A549 (cell line): Measurements from ENCODE around the gene CDC27. TPM values are rescaled to one million over a fixed set of nuclear protein-coding genes. Genes with fewer than 3 reads are reported as not detected.

Experiments used
- ATAC-seq, 2 experiments: fragments of 200-7000 bp in 1 of 2; fragments of >200 bp in 1 of 2; cut with Nextera tagmentation in 1 of 2; cut with Tn5 transposase in 1 of 2; 3 replicates each; pipeline versions ENCODE4 v1.8.0 to v1.9.1; 2018 to 2020; ENCODE audit warnings: mild to moderate bottlenecking in 1 of 2, moderate library complexity in 1 of 2
- CTCF ChIA-PET: fragments of 300-600 bp; sonication (Branson Sonifier 250); formaldehyde crosslinking; extraction: SDS; loops from one replicate; lab custom pipeline; 2021; ENCODE audit warnings: antibody characterized with exemption, inconsistent platforms; lab: Yijun Ruan, JAX
- POLR2A ChIA-PET: fragments of 350-600 bp; formaldehyde crosslinking; extraction: SDS; loops from one replicate; lab custom pipeline; 2021; ENCODE audit warnings: antibody characterized with exemption, inconsistent platforms; lab: Yijun Ruan, JAX
- DNase-seq, 2 experiments: peaks; one replicate each; pipeline versions ENCODE4 v3.0.0 to v3.0.0-alpha.2; 2011 to 2016; ENCODE audit warnings: low read depth in 1 of 2, low spot score in 1 of 2
- FAIRE-seq: peaks from 2 replicates; lab custom pipeline; 2011; peaks lifted over from hg19 to GRCh38; lab: Jason Lieb, UNC
- H3K27ac ChIP-seq, 2 experiments: fragments of >200 bp; sonication (Bioruptor Twin); formaldehyde crosslinking; 3 replicates each; pipeline ENCODE4 v1.5.1; 2016 to 2017
- H3K4me1 ChIP-seq: fragments of >200 bp; sonication (Bioruptor Twin); formaldehyde crosslinking; 3 replicates; pipeline ENCODE4 v1.6.1; 2016
- H3K4me2 ChIP-seq: fragments of >200 bp; sonication (Bioruptor Twin); formaldehyde crosslinking; 3 replicates; pipeline ENCODE4 v1.6.1; 2016
- H3K4me3 ChIP-seq: fragments of >200 bp; sonication (Bioruptor Twin); formaldehyde crosslinking; 3 replicates; pipeline ENCODE4 v1.5.1; 2016
- H3K9me3 ChIP-seq: fragments of >200 bp; sonication (Bioruptor Twin); formaldehyde crosslinking; 3 replicates; pipeline ENCODE4 v1.6.1; 2016
- CBX8 ChIP-seq: fragments of 200-600 bp; sonication (generic); IDR thresholded peaks from 2 replicates; pipeline ENCODE4 v1.6.1; 2016
- CEBPB ChIP-seq, 2 experiments: fragments of >200 bp in 1 of 2; sonication (Bioruptor Twin) in 1 of 2; formaldehyde crosslinking in 1 of 2; IDR thresholded peaks; 2 replicates each; pipeline ENCODE4 v1.6.1; 2012 to 2016
- CHD2 ChIP-seq: fragments of 150-350 bp; IDR thresholded peaks from 2 replicates; pipeline ENCODE4 v1.6.1; 2014; ENCODE audit warnings: low read length; ENCODE audit not compliant: partially characterized antibody
- EHMT2 ChIP-seq: fragments of 200-600 bp; sonication (generic); IDR thresholded peaks from 2 replicates; pipeline ENCODE4 v1.6.1; 2016; ENCODE audit warnings: antibody characterized with exemption, low read depth, mild to moderate bottlenecking, moderate library complexity
- ESRRA ChIP-seq: fragments of 150-350 bp; IDR thresholded peaks from 2 replicates; pipeline ENCODE4 v1.6.1; 2014; ENCODE audit warnings: mild to moderate bottlenecking, low read length, borderline replicate concordance
- FOSB ChIP-seq: fragments of 250-450 bp; sonication (Bioruptor Pico); IDR thresholded peaks from 2 replicates; pipeline ENCODE4 v1.5.0; 2020; ENCODE audit warnings: mild to moderate bottlenecking, moderate library complexity
- FOXS1 ChIP-seq: fragments of 250-450 bp; sonication (Bioruptor Pico); IDR thresholded peaks from 2 replicates; pipeline ENCODE4 v1.5.0; 2020; ENCODE audit warnings: mild to moderate bottlenecking, moderate library complexity
- HEYL ChIP-seq: fragments of 250-450 bp; sonication (Bioruptor Pico); IDR thresholded peaks from 2 replicates; pipeline ENCODE4 v1.8.0; 2021; ENCODE audit warnings: mild to moderate bottlenecking, moderate library complexity
- HOXA7 ChIP-seq: fragments of 250-450 bp; sonication (Bioruptor Pico); IDR thresholded peaks from 2 replicates; pipeline ENCODE4 v1.5.0; 2020; ENCODE audit warnings: mild to moderate bottlenecking, moderate library complexity
- HOXB13 ChIP-seq: fragments of 250-450 bp; sonication (Bioruptor Pico); IDR thresholded peaks from 2 replicates; pipeline ENCODE4 v1.5.0; 2020; ENCODE audit warnings: low read depth, mild to moderate bottlenecking, moderate library complexity
- HOXB5 ChIP-seq: fragments of 250-450 bp; sonication (Bioruptor Pico); IDR thresholded peaks from 2 replicates; pipeline ENCODE4 v1.5.0; 2020; ENCODE audit warnings: mild to moderate bottlenecking, moderate library complexity
- KDM5A ChIP-seq: fragments of 200-600 bp; sonication (generic); IDR thresholded peaks from 2 replicates; pipeline ENCODE4 v1.6.1; 2016; ENCODE audit warnings: antibody characterized with exemption, mild to moderate bottlenecking
- MYC ChIP-seq: IDR thresholded peaks from 2 replicates; pipeline ENCODE4 v1.6.1; 2012; ENCODE audit warnings: mild to moderate bottlenecking, inconsistent platforms, low read length, improper control_type of control experiment, borderline replicate concordance
- NPAS2 ChIP-seq: fragments of 250-450 bp; sonication (Bioruptor Pico); IDR thresholded peaks from 2 replicates; pipeline ENCODE4 v1.8.0; 2022; ENCODE audit warnings: mild to moderate bottlenecking, moderate library complexity, borderline replicate concordance
- NR3C1 ChIP-seq: fragments of >200 bp; sonication (Bioruptor Twin); formaldehyde crosslinking; IDR thresholded peaks from 3 replicates; pipeline ENCODE4 v1.6.1; 2017
- POLR2AphosphoS2 ChIP-seq: conservative IDR thresholded peaks from 2 replicates; pipeline ENCODE4 v1.6.1; 2012; ENCODE audit warnings: low read length, improper control_type of control experiment, inconsistent platforms
- RAD21 ChIP-seq, 2 experiments: fragments of >200 bp in 1 of 2; sonication (Bioruptor Twin) in 1 of 2; formaldehyde crosslinking in 1 of 2; IDR thresholded peaks in 1 of 2; conservative IDR thresholded peaks in 1 of 2; 2 replicates in 1 of 2; 3 replicates in 1 of 2; pipeline ENCODE4 v1.6.1; 2012 to 2018; ENCODE audit warnings: inconsistent platforms in 1 of 2
- RCOR1 ChIP-seq: fragments of 150-350 bp; IDR thresholded peaks from 2 replicates; pipeline ENCODE4 v1.6.1; 2014; ENCODE audit warnings: antibody characterized with exemption, low read length, low read depth
- SMC3 ChIP-seq: fragments of >200 bp; sonication (Bioruptor Twin); formaldehyde crosslinking; IDR thresholded peaks from 3 replicates; pipeline ENCODE4 v1.6.1; 2018; ENCODE audit warnings: inconsistent platforms
- SREBF2 ChIP-seq: fragments of 450-650 bp; IDR thresholded peaks from 2 replicates; pipeline ENCODE4 v1.6.1; 2014; ENCODE audit warnings: mild to moderate bottlenecking, moderate library complexity
- TFCP2L1 ChIP-seq: fragments of 250-450 bp; sonication (Bioruptor Pico); IDR thresholded peaks from 2 replicates; pipeline ENCODE4 v1.5.0; 2021; ENCODE audit warnings: mild to moderate bottlenecking
- ZFP36 ChIP-seq: fragments of 450-650 bp; IDR thresholded peaks from 2 replicates; pipeline ENCODE4 v1.6.1; 2014; ENCODE audit warnings: borderline replicate concordance; ENCODE audit not compliant: partially characterized antibody
- ZSCAN20 ChIP-seq: fragments of 250-450 bp; sonication (Bioruptor Pico); IDR thresholded peaks from 2 replicates; pipeline ENCODE4 v1.8.0; 2022; ENCODE audit warnings: mild to moderate bottlenecking, moderate library complexity
- WGBS: methylation state at CpG from one replicate; pipeline ENCODE4 v1.1.6; 2017; ENCODE audit errors: missing lambda C conversion rate; 5-methylcytosine and 5-hydroxymethylcytosine counted together
- polyA plus RNA-seq, 4 experiments: library from polyadenylated mRNA; depleted of rRNA in 3 of 4; stranded (reverse); fragments of >200 nt; fragmentation: RNase III in 1 of 4; extraction: RNeasy Plus Mini Kit Qiagen cat#74134 plus additional on column Dnase treatment in 1 of 4; gene quantifications; 2 replicates in 3 of 4; 3 replicates in 1 of 4; pipeline ENCODE4 v1.2.3, GENCODE V29; 2011 to 2017
- TF ChIP-seq, protein P1 (sequence below): IDR thresholded peaks from 2 replicates; pipeline ENCODE4 v1.6.1; 2012
- TF ChIP-seq, protein P2 (sequence below): fragments of >200 bp; sonication (Bioruptor Twin); formaldehyde crosslinking; IDR thresholded peaks from 3 replicates; pipeline ENCODE4 v1.5.1; 2016
- TF ChIP-seq, protein P3 (sequence below): fragments of 200-600 bp; sonication (generic); IDR thresholded peaks from 2 replicates; pipeline ENCODE4 v1.6.1; 2016; ENCODE audit warnings: antibody characterized with exemption, mild to moderate bottlenecking, moderate library complexity
- TF ChIP-seq, protein P4 (sequence below): IDR thresholded peaks from 2 replicates; pipeline ENCODE4 v1.6.1; 2012; ENCODE audit warnings: low read depth, borderline replicate concordance
- TF ChIP-seq, protein P5 (sequence below): fragments of >200 bp; sonication (Bioruptor Twin); formaldehyde crosslinking; IDR thresholded peaks from 3 replicates; pipeline ENCODE4 v1.6.1; 2016

The CDC27 gene
- polyA plus RNA-seq, 2 of the 4 experiments (the other 2 are of a cell fraction) = 88.0 to 150 TPM

DNA sequence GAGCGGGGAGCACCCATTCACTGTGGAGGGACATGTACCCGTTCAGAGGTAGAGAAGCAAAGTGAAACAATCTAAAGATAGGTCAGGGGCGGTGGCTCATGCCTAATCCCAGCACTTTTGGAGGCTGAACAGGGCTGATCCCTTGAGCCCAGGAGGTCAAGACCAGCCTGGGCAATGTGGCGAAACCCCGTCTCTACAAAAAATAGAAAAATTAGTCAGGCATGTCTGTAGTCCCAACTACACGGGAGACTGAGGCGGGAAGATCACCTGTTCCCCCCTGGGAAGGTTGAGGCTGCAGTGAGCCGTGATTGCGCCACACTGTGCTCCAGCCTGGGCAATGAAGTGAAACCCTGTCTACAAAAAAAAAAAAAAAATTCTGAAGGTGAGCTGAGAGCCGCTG, 41.8 kb upstream of the CDC27 start:
- FAIRE-seq (no peak), DNase-seq (no peak), ATAC-seq (no peak)
- H3K27ac ChIP-seq = 0 out of 6 replicates have a peak overlapping the region, but pooled peaks of 1 of the 2 experiments have one; percentile 69
- TF ChIP-seq ZSCAN20 (no peak), ZFP36 (no peak), CEBPB (IDR thresholded peaks at IDR 0.05) (peak; percentile 40 to 41; a peak in 2 of 4 replicates)
- WGBS = 80% methylated on average over 10 of the region's 10 CpGs
- CTCF ChIA-PET = interaction anchor here (0.6 to 8.7 kb wide), 24 partner anchors 12 to 479 kb away, joined by 3 to 204 read pairs (median 4); partner anchors contain the start of genes EFCAB13 and MYL4
- H3K4me1 ChIP-seq = peaks cover 8% of the 10 kb centered on the region; the same call in 2 of the 3 replicates
- H3K9me3 ChIP-seq = no peaks in the 10 kb centered on the region
- H3K4me3 ChIP-seq = no peak overlapping the region
- H3K4me2 ChIP-seq = 0 out of 3 replicates have a peak overlapping the region, but pooled peaks have one; percentile 67
- POLR2A ChIA-PET = no interaction called here

DNA sequence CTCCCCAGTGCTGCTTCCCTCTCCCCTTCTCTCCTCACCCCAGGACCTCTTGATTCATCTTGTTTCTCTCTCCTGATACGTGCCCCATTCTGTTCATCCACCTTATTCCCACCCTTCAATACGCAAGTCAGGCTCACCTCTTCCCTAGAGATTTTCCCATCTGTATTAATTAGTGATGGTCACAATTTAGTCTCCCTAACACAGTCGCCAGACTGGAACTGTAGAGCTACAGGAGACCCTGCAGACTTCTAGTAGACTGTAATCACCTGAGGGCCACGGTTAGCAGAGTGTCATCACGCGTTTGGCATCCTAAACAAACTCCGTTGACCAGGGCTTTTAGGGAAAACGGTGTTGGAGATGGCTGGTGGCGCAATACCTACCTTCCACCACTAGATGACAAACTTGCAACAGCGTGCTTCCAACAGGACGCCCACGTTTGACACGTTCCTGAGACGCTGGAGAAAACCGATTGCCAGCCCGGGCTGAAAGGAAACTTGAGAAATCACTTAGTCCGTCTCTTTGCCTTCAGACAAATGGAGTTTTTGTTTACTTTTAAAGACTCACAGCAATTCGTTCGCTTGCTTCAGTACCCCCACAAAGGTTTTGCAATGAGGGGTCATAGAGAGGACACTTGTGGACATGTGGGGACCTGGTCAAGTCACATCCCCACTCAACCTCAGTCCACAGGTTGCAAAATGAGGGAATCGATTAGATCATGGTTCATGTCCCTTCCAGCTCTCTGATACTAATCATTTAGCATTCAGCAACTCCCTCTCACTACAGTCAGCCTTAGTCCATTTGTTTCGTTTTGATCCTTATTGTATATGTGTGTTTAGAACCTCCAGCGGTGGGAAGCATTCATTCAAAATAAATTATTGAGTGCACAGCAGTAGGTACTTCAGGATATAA, 40.7 kb upstream of the CDC27 start:
- POLR2A ChIA-PET = interaction anchor here (1.4 kb wide), 1 partner anchor 94 kb away, joined by 4 read pairs; the partner anchor contains the start of gene EFCAB13
- Histone ChIP-seq H3K9me3 (no peaks in the 10 kb centered on the region), H3K27ac (peak overlapping the region; percentile 15 to 69; a peak in 3 of 6 replicates), H3K4me3 (peak overlapping the region; percentile 15; the same call in 1 of the 3 replicates), H3K4me2 (peak overlapping the region; percentile 67), H3K4me1 (peaks cover 18% of the 10 kb centered on the region)
- ATAC-seq (peak; percentile 94 to 95), DNase-seq (peak; percentile 92 to 96), FAIRE-seq (peak; percentile 86)
- CTCF ChIA-PET = interaction anchor here (0.6 to 8.7 kb wide), 43 partner anchors 8 to 560 kb away, joined by 3 to 204 read pairs (median 4); partner anchors contain the start of genes CDC27, EFCAB13, ITGB3 and MYL4
- WGBS = 16% methylated on average over 22 of the region's 22 CpGs
- TF ChIP-seq SREBF2 (no peak), KDM5A (no peak), POLR2AphosphoS2 (no peak), HEYL (no peak), TFCP2L1 (no peak), MYC (peak; percentile 70), NPAS2 (no peak), HOXB5 (CRISPR knock-in tag) (no peak), RAD21 (conservative IDR thresholded peaks at IDR 0.05 in 1 of 2, IDR thresholded peaks at IDR 0.05 in 1 of 2) (peak; percentile 99), FOXS1 (CRISPR knock-in tag) (no peak), SMC3 (peak; percentile 98), CBX8 (no peak), FOSB (CRISPR knock-in tag) (no peak), HOXB13 (no peak), CEBPB (IDR thresholded peaks at IDR 0.05) (peak in 1 of 2 experiments; percentile 93; a peak in 2 of 4 replicates), EHMT2 (no peak), ZSCAN20 (no peak), CHD2 (no peak), NR3C1 (no peak), RCOR1 (no peak), HOXA7 (CRISPR knock-in tag) (no peak), ESRRA (no peak)
- TF ChIP-seq, protein P1, sequence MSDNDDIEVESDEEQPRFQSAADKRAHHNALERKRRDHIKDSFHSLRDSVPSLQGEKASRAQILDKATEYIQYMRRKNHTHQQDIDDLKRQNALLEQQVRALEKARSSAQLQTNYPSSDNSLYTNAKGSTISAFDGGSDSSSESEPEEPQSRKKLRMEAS = peak; percentile 95
- TF ChIP-seq, protein P2, sequence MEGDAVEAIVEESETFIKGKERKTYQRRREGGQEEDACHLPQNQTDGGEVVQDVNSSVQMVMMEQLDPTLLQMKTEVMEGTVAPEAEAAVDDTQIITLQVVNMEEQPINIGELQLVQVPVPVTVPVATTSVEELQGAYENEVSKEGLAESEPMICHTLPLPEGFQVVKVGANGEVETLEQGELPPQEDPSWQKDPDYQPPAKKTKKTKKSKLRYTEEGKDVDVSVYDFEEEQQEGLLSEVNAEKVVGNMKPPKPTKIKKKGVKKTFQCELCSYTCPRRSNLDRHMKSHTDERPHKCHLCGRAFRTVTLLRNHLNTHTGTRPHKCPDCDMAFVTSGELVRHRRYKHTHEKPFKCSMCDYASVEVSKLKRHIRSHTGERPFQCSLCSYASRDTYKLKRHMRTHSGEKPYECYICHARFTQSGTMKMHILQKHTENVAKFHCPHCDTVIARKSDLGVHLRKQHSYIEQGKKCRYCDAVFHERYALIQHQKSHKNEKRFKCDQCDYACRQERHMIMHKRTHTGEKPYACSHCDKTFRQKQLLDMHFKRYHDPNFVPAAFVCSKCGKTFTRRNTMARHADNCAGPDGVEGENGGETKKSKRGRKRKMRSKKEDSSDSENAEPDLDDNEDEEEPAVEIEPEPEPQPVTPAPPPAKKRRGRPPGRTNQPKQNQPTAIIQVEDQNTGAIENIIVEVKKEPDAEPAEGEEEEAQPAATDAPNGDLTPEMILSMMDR = peak; percentile 98
- TF ChIP-seq, protein P3, sequence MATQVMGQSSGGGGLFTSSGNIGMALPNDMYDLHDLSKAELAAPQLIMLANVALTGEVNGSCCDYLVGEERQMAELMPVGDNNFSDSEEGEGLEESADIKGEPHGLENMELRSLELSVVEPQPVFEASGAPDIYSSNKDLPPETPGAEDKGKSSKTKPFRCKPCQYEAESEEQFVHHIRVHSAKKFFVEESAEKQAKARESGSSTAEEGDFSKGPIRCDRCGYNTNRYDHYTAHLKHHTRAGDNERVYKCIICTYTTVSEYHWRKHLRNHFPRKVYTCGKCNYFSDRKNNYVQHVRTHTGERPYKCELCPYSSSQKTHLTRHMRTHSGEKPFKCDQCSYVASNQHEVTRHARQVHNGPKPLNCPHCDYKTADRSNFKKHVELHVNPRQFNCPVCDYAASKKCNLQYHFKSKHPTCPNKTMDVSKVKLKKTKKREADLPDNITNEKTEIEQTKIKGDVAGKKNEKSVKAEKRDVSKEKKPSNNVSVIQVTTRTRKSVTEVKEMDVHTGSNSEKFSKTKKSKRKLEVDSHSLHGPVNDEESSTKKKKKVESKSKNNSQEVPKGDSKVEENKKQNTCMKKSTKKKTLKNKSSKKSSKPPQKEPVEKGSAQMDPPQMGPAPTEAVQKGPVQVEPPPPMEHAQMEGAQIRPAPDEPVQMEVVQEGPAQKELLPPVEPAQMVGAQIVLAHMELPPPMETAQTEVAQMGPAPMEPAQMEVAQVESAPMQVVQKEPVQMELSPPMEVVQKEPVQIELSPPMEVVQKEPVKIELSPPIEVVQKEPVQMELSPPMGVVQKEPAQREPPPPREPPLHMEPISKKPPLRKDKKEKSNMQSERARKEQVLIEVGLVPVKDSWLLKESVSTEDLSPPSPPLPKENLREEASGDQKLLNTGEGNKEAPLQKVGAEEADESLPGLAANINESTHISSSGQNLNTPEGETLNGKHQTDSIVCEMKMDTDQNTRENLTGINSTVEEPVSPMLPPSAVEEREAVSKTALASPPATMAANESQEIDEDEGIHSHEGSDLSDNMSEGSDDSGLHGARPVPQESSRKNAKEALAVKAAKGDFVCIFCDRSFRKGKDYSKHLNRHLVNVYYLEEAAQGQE = no peak
- TF ChIP-seq, protein P4, sequence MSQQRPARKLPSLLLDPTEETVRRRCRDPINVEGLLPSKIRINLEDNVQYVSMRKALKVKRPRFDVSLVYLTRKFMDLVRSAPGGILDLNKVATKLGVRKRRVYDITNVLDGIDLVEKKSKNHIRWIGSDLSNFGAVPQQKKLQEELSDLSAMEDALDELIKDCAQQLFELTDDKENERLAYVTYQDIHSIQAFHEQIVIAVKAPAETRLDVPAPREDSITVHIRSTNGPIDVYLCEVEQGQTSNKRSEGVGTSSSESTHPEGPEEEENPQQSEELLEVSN = peak; percentile 48; the same call in 1 of the 2 replicates
- TF ChIP-seq, protein P5, sequence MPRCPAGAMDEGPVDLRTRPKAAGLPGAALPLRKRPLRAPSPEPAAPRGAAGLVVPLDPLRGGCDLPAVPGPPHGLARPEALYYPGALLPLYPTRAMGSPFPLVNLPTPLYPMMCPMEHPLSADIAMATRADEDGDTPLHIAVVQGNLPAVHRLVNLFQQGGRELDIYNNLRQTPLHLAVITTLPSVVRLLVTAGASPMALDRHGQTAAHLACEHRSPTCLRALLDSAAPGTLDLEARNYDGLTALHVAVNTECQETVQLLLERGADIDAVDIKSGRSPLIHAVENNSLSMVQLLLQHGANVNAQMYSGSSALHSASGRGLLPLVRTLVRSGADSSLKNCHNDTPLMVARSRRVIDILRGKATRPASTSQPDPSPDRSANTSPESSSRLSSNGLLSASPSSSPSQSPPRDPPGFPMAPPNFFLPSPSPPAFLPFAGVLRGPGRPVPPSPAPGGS = no peak
